PFSK-1 (cell line): Measurements from ENCODE around the gene OR1N1.

Source experiments
- FOXP2 ChIP-seq: optimal IDR thresholded peaks from 2 replicates; pipeline ENCODE3; 2011; ENCODE audit warnings: borderline replicate concordance, control low read depth, inconsistent platforms; ENCODE audit not compliant: insufficient read depth; ENCODE audit errors: extremely low read length, extremely low read depth
- POLR2AphosphoS5 ChIP-seq: IDR thresholded peaks from 2 replicates; pipeline ENCODE4 v1.6.1; 2012; ENCODE audit warnings: low read depth, mild to moderate bottlenecking, control low read depth, low read length, moderate library complexity
- REST ChIP-seq, 2 experiments: IDR thresholded peaks; 2 replicates each; pipeline versions ENCODE4 v1.6.1 to v1.8.0; 2011 to 2012; ENCODE audit warnings: low read depth in 2 of 2, low read length in 2 of 2, control low read depth in 1 of 2, inconsistent platforms in 1 of 2, mild to moderate bottlenecking in 1 of 2, moderate library complexity in 1 of 2; ENCODE audit not compliant: insufficient read depth in 1 of 2
- SIN3A ChIP-seq: IDR thresholded peaks from 2 replicates; pipeline ENCODE4 v1.6.1; 2012; ENCODE audit warnings: mild to moderate bottlenecking, low read length, moderate library complexity, borderline replicate concordance; ENCODE audit not compliant: insufficient read depth
- TAF1 ChIP-seq: IDR thresholded peaks from 2 replicates; pipeline ENCODE4 v1.6.1; 2012; ENCODE audit warnings: low read length, control low read depth, borderline replicate concordance; ENCODE audit not compliant: insufficient read depth

The OR1N1 gene

GRCh38 chr9:122552812-122553211, 25.7 kb upstream of the OR1N1 start, which contains the start of gene OR1N2:
TSS of gene OR1N2 (plus strand) at chr9:122553112. CDS start at chr9:122553212, 100 bp downstream.
- no peak for TF ChIP-seq TAF1

GRCh38 chr9:122551371-122551770, 24.3 kb upstream of the OR1N1 start:
- TF ChIP-seq TAF1 (no peak), POLR2AphosphoS5 (no peak), REST (IDR thresholded peaks at IDR 0.05; ENCODE audit: insufficient read depth in 1 of 2, low read depth in 2 of 2, low read length in 2 of 2) (no peak), SIN3A (no peak), FOXP2 (no peak)

- TF ChIP-seq FOXP2 (no peak), SIN3A (no peak), TAF1 (no peak), REST (IDR thresholded peaks at IDR 0.05; ENCODE audit: insufficient read depth in 1 of 2, low read depth in 2 of 2, low read length in 2 of 2) (no peak), POLR2AphosphoS5 (no peak)
These were observed 19.1 kb upstream of the OR1N1 start for GRCh38 chr9:122546196-122546595.

GRCh38 chr9:122538757-122539156, 11.7 kb upstream of the OR1N1 start:
- no peak for TF ChIP-seq POLR2AphosphoS5
- no peak for TF ChIP-seq SIN3A
- TF ChIP-seq REST (IDR thresholded peaks at IDR 0.05; ENCODE audit: insufficient read depth in 1 of 2, low read depth in 2 of 2, low read length in 2 of 2): no peak
- no peak for TF ChIP-seq FOXP2
- no peak for TF ChIP-seq TAF1

GRCh38 chr9:122536134-122536533, 9.0 kb upstream of the OR1N1 start:
- no peak for TF ChIP-seq FOXP2
- no peak for TF ChIP-seq POLR2AphosphoS5
- no peak for TF ChIP-seq SIN3A

GRCh38 chr9:122526602-122527001, 491 bp downstream of the OR1N1 start:
- TF ChIP-seq POLR2AphosphoS5 (no peak), TAF1 (no peak), FOXP2 (no peak), REST (IDR thresholded peaks at IDR 0.05; ENCODE audit: insufficient read depth in 1 of 2, low read depth in 2 of 2, low read length in 2 of 2) (no peak), SIN3A (no peak)
